ENCODE results near the gene WSCD1.

- TF ChIP-seq CTCF (IDR thresholded peaks at IDR 0.05; ENCODE audit: poor library complexity, severe bottlenecking) (no peak), MXI1 (conservative IDR thresholded peaks at IDR 0.05; ENCODE audit: poor library complexity, severe bottlenecking) (no peak), REST (IDR thresholded peaks at IDR 0.05; ENCODE audit: borderline replicate concordance) (no peak), POLR2AphosphoS5 (IDR thresholded peaks at IDR 0.05) (no peak), EP300 (conservative IDR thresholded peaks at IDR 0.05; ENCODE audit: poor library complexity, severe bottlenecking) (no peak), EZH2 (IDR thresholded peaks at IDR 0.05; ENCODE audit: borderline replicate concordance, insufficient read depth, low read length, poor library complexity, severe bottlenecking) (no peak), SMC3 (conservative IDR thresholded peaks at IDR 0.05; ENCODE audit: poor library complexity) (no peak), TAF1 (IDR thresholded peaks at IDR 0.05; ENCODE audit: low read depth) (no peak)
Observed at GRCh38 chr17:6040504-6040903, 29.7 kb upstream of the WSCD1 start.

Data from neural cell (in vitro differentiated cells).